ENCODE measurements around the gene TMC5.
A peak's percentile ranks its signal among the peaks of the same experiment; 100 is the strongest.
"Not testable (repeated sequence)": the region's sequence is repeated elsewhere in the genome, so short reads cannot be mapped to it uniquely, and the experiment has no call there.

TMC5 gene, protein sequence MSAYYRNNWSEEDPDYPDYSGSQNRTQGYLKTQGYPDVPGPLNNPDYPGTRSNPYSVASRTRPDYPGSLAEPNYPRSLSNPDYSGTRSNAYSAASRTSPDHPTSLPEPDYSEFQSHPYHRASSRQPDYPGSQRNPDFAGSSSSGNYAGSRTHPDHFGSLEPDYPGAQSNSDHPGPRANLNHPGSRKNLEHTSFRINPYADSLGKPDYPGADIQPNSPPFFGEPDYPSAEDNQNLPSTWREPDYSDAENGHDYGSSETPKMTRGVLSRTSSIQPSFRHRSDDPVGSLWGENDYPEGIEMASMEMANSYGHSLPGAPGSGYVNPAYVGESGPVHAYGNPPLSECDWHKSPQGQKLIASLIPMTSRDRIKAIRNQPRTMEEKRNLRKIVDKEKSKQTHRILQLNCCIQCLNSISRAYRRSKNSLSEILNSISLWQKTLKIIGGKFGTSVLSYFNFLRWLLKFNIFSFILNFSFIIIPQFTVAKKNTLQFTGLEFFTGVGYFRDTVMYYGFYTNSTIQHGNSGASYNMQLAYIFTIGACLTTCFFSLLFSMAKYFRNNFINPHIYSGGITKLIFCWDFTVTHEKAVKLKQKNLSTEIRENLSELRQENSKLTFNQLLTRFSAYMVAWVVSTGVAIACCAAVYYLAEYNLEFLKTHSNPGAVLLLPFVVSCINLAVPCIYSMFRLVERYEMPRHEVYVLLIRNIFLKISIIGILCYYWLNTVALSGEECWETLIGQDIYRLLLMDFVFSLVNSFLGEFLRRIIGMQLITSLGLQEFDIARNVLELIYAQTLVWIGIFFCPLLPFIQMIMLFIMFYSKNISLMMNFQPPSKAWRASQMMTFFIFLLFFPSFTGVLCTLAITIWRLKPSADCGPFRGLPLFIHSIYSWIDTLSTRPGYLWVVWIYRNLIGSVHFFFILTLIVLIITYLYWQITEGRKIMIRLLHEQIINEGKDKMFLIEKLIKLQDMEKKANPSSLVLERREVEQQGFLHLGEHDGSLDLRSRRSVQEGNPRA

DNA sequence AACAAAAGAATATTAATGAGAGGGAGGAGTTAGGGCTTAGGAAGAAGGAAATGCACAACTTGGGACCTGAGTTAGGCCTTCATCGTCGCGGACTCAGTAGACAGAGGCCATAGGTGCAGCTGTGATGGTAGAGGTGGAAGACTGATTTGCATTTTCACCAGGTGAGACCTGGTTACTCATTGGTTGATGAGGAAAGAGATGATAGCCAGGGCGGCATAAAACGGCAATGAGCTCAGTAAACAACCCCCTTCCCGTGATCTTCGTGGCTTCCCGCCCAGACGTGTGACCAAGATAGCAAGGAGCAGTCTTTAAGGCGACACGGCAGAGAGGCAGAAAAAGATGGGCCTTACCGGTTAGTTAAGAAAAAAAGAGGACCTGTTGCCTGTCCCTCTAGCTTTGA lies at the start of gene TMC5:
TMC5 (plus strand) TSS at position 244 of the 400 bp plus-strand sequence. CDS start 22,156 bp downstream, outside the sequence.
- no peak for DNase-seq

DNA sequence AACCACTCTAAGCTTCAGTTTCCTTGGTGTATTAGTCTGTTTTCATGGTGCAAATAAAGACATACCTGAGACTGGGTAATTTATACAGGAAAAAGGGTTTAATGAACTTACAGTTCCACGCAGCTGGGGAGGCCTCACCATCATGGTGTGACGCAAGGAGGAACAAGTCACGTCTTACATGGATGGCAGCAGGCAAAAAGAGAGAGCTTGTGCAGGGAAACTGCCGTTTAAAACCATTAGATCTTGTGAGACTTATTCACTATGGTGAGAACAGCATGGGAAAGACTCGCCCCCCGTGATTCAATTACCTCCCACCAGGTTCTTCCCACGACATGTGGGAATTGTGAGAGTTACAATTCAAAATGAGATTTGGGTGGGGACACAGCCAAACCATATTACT lies 45.1 kb upstream of the TMC5 start:
- DNase-seq: not testable (repeated sequence)

DNA sequence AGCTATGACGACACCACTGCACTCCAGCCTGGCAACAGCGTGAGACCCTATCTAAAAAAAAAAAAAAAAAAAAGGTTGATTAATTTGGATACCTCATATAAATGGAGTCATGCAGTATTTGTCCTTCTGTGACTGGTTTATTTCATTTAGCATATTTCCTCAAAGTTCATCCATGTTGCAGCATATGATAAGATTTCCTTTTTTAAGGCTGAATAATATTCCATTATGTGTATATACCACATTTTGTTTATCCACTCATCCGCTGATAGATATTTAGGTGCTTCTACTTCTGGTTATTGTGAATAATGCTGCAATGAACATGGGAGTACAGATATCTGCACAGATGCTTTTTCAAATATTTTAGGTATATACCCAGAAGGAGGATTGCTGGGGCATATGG lies 43.3 kb upstream of the TMC5 start:
- no peak for DNase-seq

DNA sequence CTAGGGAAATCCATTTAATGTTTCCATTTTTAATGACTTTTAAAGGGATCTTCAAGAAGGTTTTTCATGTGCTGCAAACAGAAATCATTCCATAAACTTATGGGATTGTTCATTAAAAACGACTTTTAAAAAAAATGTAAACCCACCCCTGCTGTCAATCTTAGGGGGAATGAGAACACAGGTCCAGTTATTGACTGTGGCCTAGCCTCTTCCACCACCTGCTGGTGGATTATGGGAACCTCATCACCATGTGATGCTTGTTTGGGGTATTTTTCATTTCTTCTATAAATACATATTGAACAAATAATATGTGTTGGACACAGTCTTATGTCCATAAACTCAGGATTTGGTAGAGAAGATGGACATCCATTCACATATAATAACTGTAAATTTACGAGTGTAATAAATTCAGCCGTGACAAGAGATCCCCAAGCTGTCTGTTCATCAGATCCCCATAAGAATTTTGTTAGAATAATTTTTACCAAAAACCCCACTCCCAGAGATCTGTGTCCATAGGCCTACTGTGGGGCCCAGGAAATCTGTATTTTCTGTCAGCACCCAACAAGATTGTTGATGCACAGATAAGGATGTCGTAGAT lies 42.0 kb upstream of the TMC5 start:
- DNase-seq: peak in 25 of 56 donors; percentile 0 to 64 (median 6)

DNA sequence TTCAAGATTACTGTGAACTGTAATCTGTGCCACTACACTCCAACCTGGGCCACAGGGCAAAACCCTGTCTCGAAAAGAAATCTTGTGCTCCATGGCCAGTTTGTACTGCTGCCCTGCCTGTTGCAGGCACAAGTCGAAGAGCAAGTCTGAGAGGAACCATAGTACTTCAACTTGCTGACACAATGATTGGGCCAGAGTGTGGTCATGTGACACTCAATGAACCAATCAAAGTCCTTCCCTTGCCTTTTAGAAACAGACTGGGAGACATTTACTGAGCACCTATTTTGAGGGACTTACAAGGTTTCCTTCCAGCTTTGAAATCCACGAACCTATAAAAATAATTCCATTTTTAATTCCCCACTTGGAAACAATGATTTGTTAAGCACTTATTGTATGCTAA lies 39.8 kb upstream of the TMC5 start:
- peak in 1 of 56 donors; percentile 2 for DNase-seq

DNA sequence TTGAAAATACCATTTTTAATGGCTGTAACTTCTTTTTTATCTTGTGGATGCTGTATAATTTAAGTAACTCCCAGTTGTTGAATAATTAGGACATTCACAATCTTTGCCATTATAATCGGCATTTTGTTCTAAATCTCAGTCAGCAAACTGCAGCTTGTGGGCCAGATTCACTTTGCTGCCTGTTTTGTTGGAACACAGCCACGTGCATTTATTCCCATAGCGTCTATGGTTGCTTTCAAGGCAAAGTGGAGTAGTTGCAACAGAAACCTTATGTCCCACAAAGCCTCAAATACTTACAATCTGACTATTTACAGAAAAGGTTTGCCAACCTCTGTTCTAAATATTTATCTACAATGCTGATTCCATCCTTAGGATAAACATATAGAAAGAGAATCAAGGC lies 39.2 kb upstream of the TMC5 start:
- DNase-seq: no peak

DNA sequence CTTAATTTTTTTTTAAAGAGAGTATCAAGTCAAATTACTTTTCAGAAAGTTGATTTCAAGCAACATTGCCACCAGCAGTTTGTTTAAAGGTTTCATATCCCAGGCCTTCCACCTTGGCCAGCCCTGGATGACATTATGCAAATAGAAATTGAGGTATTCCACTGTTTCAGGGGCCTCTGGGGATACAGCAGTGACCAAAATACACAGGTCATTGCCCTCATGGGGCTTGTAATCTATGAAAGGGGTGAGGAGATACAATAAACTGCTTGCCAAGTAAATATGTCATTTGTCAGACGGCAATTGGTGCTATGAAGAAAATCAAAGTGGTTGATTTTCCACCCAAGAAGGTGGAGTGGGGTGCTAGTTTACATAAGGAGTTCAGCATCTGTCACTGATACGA lies 37.8 kb upstream of the TMC5 start:
- no peak for DNase-seq

DNA sequence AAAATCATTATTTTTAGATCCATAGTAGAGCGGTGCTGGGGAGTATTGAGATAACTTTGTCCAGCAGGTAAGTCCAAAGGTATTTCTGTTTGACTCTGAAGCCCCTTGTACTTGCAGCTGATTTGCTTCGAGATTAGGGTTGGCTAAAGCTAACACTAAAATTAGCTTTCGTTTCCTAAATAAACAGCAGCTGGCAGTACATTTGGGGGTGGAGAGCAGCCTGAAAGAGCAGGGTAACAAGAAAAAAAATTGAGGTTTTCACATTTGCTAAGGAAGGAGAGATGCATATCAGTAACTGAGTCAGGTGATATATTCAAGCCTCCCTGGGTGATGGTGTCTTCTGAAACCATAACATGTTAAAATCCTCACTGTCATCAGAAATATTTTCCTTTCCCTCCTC lies 37.4 kb upstream of the TMC5 start:
- no peak for DNase-seq

DNA sequence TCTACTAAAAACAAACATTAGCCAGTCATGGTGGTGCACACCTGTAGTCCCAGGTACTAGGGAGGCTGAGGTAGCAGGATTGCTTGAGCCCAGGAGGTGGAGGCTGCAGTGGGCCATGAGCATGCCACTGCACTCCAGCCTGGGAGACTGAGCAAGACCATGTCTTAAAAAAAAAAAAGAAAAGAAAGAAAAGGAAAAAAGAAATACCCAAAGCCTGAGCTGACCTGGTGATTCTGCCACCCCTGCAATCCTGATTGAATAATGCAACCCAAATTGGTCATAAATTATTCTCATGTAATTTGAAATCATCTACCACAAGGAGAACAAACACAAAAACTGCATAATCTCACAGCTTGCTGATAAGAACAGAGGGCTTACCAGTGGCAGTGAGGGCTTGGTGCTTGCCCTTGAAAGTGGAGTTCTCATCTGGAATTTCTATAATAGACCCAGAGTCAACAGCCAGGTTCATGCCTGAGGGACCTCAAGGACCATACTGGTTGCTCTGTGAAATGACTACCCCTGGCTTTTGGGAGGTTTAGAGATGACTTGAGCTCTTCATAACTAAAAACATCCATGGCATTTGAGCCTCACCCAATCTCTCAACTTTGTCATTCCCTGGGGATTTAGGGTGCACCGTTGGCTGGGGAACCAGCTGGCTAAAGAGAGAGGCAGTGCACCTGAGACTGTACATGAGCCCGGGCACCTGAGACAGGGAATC lies 35.4 kb upstream of the TMC5 start:
- no peak for DNase-seq

DNA sequence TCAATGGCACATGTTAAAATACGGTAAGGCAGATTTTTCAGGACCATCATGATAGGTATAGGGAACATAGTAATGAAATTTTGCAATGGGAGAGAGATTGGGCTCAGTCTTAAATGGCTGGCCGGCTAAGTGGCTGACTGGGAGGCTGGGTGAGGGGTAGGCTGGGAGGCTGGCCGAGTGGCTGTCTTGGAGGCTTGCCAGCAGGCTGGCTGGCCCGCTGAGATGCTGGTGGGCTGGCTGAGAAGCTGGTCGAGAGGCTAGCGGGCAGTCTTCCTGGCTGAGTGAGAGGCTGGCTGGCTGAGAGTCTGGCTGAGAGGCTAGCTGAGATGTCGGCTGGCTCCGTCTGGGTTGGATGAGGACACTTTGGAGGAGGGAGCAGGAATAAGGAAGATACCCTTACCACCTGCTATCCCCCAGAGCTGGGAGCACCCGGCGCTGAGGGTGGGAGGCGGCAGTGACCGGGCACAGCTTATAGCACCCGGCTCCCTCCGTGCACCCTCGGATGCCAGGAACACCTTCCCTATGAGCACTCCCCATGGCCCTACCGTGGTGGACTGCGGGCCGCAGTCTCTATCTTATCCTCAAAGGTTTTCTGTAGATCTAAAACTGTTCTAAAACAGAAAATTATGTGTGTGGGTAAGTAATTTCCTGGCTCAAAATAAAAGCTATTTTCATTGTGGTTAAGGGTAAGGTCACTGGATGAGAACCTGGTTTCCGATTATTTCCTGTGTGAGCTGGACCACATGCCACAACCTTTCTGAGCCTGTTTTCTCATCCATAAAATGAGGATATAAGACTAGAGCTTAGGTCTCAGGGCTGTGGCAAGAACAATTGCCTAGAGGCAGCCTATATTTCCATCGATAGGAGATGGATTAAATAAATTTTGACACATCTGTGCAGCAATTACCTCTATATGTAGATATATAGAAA lies 34.5 kb upstream of the TMC5 start:
- DNase-seq: peak in 35 of 56 donors; percentile 1 to 59 (median 14)

DNA sequence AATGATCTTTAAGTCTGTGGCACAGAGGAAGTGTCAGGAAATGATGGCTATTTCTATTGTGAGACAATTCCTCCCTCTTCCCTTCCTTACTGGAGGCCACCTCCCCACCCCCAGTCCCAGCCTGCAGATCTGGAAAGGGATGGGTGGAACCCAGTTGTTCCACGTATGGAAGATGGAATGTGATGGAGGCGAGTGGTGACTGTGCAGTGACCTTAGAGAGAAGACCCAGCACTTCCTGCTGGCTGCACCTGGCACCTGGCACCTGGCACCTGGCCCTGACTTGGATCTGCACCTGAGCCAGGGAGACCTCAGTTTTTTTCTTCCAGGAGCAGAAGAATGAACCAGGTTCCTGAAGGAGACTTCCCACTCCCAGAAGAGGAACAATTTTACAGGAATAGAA lies 33.0 kb upstream of the TMC5 start:
- DNase-seq: no peak

DNA sequence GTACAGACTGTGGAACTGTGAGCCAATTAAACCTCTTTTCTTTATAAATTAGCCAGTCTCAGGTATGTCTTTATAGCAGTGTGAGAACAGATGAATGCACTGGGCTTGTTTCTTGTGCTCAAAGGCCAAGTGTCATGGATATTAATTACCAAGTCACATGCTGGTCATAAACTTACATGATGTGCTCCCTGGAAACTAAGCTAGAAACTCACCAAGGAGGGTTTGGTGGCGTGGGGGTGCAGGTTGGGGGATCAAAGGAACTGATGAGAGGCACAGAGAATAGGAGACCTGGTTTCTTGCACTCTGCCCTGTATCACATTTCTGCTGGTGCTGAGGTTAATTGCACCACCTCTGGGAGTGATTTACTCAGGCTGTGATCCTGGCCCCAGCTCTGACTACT lies 31.2 kb upstream of the TMC5 start:
- no peak for DNase-seq

DNA sequence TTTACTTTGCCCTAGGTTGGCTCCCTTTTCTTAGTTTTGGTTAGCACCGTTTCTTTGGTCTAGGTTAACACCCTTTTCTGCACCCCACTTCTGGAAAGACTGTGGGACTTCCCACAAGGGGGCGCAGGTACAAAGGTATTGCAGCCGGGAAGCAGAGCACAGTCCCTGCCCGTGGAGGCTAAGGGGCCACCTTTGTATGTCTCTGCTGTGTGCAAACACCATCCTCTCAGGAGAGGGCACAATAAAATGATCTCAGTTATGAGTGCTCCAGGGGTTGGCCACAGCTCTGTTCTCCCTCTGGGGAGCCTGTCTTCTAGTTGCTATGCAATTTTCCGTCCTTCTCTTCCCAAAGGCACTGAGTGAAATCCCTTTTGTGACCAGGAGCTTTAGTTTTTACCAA lies 28.4 kb upstream of the TMC5 start:
- peak in 8 of 56 donors; percentile 0 to 42 (median 2) for DNase-seq

DNA sequence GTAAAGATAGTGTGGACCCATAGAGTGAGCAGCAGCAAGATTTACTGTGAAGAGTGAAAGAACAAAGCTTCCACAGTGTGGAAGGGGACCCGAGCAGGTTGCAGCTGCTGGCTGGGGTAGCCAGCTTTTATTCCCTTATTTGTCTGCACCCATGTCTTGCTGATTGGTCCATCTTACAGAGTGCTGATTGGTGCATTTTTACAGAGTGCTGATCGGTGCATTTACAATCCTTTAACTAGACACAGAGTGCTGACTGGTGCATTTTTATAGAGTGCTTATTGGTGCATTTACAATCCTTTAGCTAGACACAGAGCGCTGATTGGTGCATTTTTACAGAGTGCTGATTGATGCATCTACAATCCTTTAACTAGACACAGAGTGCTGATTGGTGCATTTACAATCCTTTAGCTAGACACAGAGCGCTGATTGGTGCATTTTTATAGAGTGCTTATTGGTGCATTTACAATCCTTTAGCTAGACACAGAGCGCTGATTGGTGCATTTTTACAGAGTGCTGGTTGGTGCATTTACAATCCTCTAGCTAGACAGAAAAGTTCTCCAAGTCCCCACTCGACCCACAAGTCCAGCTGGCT lies 26.4 kb upstream of the TMC5 start:
- DNase-seq: not testable (repeated sequence)

DNA sequence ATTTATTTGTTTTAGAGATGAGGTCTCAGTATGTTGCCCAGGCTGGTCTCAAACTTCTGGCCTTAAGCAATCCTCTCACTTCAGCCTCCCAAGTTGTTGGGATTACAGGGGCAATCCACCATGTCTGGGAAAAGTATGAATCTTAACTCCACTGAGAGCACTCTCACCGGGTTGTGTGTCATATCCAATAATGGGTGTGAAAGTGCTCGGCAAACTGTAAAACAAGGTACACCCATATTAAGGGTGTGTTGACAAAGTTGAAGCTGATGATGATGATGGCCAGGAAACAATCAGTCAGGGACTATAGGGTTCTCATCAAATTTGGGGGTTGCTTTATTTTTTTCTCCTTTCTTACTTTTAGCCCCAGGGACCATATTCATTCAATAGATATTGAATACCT lies 25.3 kb upstream of the TMC5 start:
- DNase-seq: no peak

DNA sequence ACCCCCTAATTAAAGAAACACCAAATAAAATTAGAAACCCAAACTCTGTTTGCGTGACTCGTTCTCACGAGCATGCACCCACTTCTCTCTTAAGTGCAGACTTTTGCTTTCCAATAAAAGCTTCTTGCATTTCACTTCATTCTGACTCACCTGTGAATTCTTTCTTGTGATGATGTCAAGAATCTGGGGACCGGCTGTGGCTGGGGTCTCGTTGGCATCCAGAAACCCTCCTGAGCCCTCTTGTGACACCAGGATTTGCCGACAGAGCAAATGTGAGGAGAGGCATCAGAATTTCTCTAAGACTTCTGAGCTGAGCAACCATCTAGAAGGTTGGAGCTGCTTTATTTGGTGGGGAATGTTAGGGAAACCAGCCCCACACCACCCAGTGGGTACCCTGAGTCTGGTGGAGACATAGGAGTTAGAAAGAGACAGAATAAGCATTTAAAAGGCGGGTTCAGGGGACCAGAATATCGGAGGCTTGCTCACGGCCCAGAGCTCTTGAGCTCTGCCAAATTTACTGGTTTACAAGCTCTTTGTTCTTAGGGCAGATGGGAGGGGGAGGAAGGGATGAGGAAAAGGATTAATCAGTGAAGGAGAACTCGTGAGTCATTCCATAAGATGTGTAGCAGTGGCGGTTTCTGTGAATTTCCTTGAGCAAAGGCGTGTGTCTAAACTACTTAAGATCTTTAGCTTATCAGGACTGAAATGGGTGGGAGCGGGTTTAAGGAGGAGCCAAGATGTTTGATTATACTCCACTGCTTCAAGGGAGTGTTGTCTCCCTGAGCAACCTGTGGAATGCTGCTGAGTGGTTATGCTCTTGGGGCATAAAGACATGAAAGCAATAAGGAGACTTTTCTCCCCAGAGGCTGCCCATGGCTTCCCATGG lies 24.2 kb upstream of the TMC5 start:
- peak in 1 of 56 donors; percentile 11 for DNase-seq

DNA sequence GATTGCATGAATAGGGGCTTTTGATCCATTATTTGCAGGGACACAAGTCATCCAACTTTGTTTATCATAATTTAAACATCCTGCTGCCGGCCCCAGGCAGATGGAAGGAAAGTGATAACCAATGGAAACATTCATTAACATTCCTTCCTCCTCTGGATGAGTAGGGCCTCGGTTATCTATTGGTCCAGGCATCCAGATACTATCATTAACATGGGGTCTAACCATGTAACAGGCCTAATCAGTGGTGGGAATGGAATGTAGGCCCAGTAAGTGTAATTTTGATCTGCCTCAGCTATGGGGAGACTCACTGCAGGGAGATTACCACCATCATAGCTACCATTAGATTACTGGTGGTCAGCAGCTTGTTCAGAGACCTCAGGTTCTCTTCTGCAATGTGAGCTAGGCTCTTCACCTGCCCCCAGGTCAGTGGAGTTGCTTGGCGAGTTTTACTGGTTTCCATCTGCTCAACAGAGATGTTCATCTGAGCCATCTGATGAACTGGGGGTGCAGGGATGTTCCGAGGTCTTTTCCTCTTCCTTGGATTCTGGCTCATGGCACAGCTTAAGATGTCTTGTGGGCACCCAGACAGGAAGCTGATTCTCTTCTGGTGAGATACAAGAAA lies 21.9 kb upstream of the TMC5 start:
- not testable (repeated sequence) for DNase-seq

DNA sequence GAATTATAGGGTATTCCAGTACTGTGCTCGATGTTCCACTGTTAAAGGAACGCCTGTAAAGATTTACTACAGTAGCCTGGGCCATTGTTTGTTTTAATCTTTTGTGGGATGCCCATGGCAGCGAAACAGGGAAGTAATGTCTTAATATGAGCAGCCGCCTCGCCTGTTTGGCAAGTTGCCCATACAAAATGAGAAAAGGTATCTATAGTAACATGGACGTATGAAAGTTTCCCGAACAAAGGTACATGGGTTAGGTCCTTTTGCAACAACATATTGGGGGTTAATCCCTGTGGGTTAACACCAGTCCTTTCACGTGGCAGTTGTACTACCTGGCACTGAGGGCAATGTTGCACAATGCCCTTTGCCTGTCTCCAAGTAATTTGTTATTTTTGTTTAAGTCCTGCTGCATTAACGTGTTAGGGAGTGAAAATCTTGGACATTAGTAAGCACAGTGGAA lies 21.1 kb upstream of the TMC5 start:
- no peak for DNase-seq

All from nucleus accumbens (tissue), 56 donors.